Dermis microvascular lymphatic vessel endothelial cell (primary cell): Measurements from ENCODE around the gene MTFMT. TPM values are rescaled to one million over a fixed set of nuclear protein-coding genes. Genes with fewer than 3 reads are reported as not detected.
"Not testable (repeated sequence)": the region's sequence is repeated elsewhere in the genome, so short reads cannot be mapped to it uniquely, and the experiment has no call there.

Source experiments
- DNase-seq, 2 donors: peaks; one replicate each; pipeline versions ENCODE4 v3.0.0 to v3.0.0-alpha.2; 2010; ENCODE audit warnings: low read depth in 2 of 2
- total RNA-seq: library from RNA; depleted of rRNA; stranded (reverse); fragments of >200 nt; gene quantifications from 2 replicates; pipeline ENCODE4 v1.2.1, GENCODE V29; 2014

Gene MTFMT
- total RNA-seq, 1 donor from 2014 or later, result 12.7 TPM

DNA sequence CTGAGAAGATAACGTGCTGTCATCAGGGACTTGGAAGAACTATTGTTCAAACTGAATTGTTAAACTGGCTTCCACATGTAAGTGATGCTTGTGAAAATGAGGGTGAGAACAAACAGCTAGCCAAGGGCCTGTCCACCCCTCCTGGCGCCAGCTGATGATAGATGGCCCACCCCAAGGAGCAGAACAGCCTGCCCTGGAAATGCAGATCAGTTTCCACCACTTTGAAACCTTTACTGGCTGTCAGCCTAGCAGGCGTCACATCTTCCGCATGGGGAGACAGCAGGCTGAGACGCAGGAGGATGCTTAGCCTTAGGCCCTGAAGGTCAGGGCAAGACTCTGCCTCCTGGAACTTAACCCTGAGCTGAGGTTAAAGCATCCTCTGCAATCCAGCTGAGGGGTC, 9.4 kb upstream of the MTFMT start:
- no peak for DNase-seq

GRCh38 chr15:65038428-65038827, 9.0 kb upstream of the MTFMT start:
- DNase-seq, result no peak

- DNase-seq, result no peak
Observed at GRCh38 chr15:65037309-65037708, 7.9 kb upstream of the MTFMT start.

GRCh38 chr15:65034719-65035118, 5.3 kb upstream of the MTFMT start:
- no peak for DNase-seq

GRCh38 chr15:65033659-65034269, 4.3 kb upstream of the MTFMT start:
- peak in 1 of 2 donors; percentile 43 for DNase-seq

GRCh38 chr15:65032801-65033537, 3.5 kb upstream of the MTFMT start:
- peak; percentile 73 to 85 for DNase-seq

- no peak for DNase-seq
Observed at GRCh38 chr15:65029736-65030208, 333 bp upstream of the MTFMT start.

- no peak for DNase-seq
Observed at GRCh38 chr15:65028338-65028737, 1.1 kb downstream of the MTFMT start.

GRCh38 chr15:65027593-65027992, 1.8 kb downstream of the MTFMT start:
- DNase-seq, result no peak

- DNase-seq, result no peak
Observed at GRCh38 chr15:65026756-65027155, 2.7 kb downstream of the MTFMT start.

- no peak for DNase-seq
Observed at GRCh38 chr15:65021488-65021887, 8.0 kb downstream of the MTFMT start.

DNA sequence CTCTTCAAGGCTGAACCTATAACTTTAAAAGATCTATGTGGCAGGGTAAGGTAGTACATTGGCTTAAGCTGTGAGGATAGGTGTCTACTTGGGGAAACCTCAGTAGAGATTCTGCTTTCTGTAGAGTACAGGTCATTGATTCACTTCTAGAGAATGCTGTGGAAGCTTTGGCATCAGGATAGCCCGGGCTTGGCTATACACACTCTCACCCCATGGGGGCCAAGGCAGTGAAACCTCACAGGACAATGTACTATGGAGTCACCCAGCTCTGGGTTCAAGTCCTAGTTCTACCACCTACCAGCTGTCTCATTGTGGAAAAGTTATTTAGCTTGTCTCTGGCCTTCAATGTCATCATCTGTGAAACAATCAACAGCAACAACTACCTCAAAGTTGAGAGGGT, 9.0 kb downstream of the MTFMT start:
- no peak for DNase-seq

GRCh38 chr15:65011198-65011597, 18.2 kb downstream of the MTFMT start:
- DNase-seq, result not testable (repeated sequence)

DNA sequence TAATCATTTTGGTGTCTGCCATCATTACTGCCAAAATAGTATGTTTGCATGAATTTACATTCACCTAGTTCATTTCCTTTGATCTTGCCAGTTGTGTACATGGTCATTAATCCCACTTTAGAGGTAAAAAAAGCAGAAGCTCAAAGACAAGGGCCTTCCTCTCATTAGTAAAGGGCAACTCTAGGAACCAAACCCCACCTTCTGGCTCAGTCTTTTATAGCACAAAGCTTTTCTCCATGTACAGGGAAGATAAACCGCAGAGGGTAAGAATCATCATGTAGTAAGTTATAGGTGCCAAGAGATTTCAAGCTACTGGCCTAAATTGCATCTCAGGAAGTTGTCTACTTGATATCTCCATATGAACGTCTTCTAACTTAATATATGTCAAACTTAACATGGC, 20.5 kb downstream of the MTFMT start:
- no peak for DNase-seq

DNA sequence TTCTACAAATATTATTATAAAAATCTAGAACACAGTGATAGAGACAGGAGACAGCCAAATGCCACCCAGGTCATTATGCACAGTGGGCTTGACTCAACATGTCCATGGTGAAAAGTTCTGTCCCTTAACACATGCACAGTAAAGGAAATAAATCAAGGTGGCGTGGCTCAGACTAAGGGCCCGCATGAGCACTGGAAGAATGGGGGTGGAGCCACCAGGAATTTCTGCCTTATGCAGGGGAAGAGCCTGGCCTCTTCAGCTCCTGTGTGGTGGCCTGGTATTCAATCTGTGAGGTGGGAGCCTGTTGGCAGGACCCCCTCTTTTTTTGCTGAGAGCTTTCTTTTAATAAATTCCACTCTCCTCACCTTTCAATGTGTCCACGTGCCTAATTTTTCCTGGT, 22.6 kb downstream of the MTFMT start:
- DNase-seq, result no peak

DNA sequence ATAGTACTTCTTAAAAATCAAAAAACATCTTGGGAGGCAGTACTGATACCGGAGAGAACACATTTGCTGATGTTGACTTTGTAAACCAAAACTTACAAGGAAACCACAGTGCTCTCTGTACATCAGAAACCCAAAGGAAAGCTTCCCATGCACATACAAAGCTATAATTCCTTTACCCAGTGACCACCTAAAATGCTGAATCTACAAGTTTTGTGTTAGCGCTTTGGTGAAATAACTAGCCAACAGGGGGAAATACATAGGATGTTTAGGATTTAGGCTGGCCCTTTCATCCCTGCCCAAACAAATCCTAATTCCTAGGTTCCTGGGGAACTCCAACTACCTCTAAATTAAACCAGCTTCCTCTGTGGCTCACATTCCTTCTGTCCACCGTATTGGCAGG, 24.4 kb downstream of the MTFMT start:
- DNase-seq, result no peak

DNA sequence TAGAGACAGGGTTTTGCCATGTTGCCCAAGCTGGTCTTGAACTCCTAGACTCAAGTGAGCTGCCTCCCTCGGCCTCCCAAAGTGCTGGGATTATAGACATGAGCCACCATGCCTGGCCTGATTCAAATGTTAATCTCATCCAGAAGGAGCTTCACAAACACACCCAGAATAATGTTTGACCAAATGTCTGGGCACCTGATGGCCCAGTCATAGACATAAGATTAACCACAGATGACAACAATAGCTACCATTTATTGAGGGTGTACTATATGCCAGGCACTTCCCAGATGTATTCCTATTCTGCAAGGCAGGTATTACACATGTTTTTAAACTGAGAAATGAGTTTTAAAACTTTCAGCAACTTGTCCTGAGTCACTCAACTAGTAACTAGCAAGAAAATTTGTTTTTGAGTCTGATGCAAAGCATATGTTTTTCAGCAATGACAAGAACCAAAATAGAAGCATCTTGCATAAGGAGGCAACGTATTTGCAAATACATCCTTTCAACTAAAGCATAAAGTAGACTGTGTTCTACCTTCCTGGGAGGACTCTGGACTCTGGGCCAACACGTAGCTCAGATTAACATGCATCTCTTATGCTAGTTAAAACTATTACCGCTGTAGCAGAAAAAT, 31.6 kb downstream of the MTFMT start:
- DNase-seq, result no peak

GRCh38 chr15:64997066-64997465, 32.4 kb downstream of the MTFMT start:
- DNase-seq, result no peak

GRCh38 chr15:64993290-64993689, 36.1 kb downstream of the MTFMT start:
- DNase-seq, result no peak

GRCh38 chr15:64991536-64992135, 37.8 kb downstream of the MTFMT start:
- DNase-seq, result peak; percentile 5 to 69

DNA sequence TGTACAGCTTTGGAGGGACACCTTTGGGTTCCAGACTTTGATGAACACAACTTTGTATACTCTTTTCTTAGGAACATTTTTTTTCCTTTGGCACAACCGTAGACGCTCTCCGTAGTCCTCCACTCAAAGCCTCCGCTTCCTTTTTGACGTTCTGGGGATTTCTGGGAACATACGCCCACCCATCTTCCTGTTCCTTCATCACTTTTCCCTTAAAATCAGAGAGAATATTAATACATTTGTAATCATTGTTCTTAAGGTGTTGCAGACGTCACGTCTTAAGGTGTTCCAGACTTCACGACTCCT, 39.3 kb downstream of the MTFMT start:
- DNase-seq, result no peak

DNA sequence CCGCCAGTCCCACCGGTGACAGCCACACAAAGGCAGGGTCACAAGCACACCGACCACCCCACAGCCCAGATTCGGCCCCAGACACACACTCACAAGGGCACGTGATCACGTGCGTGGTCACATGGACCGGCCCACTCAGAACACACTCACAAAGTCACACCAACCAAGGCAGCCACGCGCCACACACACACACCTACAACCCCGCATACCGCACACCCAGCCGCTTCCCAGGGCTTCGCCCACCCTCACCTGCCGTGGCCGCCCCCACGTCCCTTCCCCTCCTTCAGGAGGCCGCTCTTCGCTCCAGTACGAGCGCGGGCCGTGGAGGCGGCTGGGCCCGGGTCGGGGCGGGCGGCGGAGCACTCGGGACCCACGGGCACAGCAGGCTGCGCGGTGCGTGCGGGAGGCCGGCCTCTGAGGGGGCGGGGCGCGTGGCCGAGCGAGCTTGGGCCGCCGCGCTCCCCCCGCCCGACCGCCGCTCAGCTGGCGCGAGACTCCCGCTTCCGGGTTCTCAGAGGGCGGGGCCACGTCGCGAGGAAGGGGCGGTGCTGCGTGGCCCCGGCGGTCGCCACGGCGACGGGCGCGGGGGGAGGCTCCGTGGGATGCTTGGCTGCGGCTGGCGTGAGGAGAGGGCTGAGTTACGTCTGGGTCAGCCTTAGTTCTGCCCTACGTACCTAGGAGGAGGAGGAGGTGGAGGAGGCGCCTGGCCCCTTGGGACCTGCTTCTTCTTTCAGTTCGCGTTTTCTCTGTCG, 39.8 kb downstream of the MTFMT start, which contains the start of gene SPG21:
Gene SPG21 (minus strand): TSS at position 499 of the 752 bp plus-strand sequence. CDS start 6,345 bp downstream, outside the sequence.
- DNase-seq, result peak; percentile 64 to 94
